ENCODE results near the gene PEAK3. TPM values are rescaled to one million over a fixed set of nuclear protein-coding genes. Genes with fewer than 3 reads are reported as not detected.

PEAK3 gene
- total and polyA plus RNA-seq, 9 of the 15 experiments (the other 6 are each of a cell fraction or from before 2014, with no cell fraction given) = 0.07 to 0.40 TPM; not detected in 7

- ChIA-PET CTCF (ENCODE audit: low intra/inter-chr PET ratio) (no interaction called here), POLR2A (interaction anchor here (0.6 to 4.8 kb wide), 6 partner anchors 20 to 394 kb away, joined by 3 to 86 read pairs (median 4); no protein-coding TSS in a partner anchor)
- peaks cover 19% of the 10 kb centered on the region for H3K9me1 ChIP-seq (ENCODE audit: control insufficient read depth, insufficient read depth, low read length)
- no peak for DNase-seq (ENCODE audit: extremely low read depth in 1 of 4, low spot score in 3 of 4)
- no peak for ATAC-seq
- FAIRE-seq = no peak
- H3K79me2 ChIP-seq (ENCODE audit: control insufficient read depth, insufficient read depth, low read length) = peaks cover 77% of the 10 kb centered on the region
- no peaks in the 10 kb centered on the region for H3K27me3 ChIP-seq (ENCODE audit: control insufficient read depth in 2 of 2, insufficient read depth in 2 of 2, low read length in 2 of 2)
- in situ Hi-C loops (cut with MboI) (no loop called here), intact Hi-C loops (cut with micrococcal nuclease) (no loop called here)
- H3K4me1 ChIP-seq (replicated peaks in 1 of 2; ENCODE audit: control insufficient read depth in 2 of 2, insufficient read depth in 2 of 2, low read length in 2 of 2) = peaks cover 28 to 60% of the 10 kb centered on the region in 2 experiments
- H3K36me3 ChIP-seq (ENCODE audit: control insufficient read depth, insufficient read depth, low read length) = peaks cover 74% of the 10 kb centered on the region; the same call in 2 of the 3 replicates
- no peaks in the 10 kb centered on the region for H3K9me3 ChIP-seq (replicated peaks; ENCODE audit: control insufficient read depth, insufficient read depth, low read depth, low read length)
- H3K27ac ChIP-seq (ENCODE audit: extremely low read depth, low read depth, low read length) = peak overlapping the region; percentile 66; the same call in 1 of the 3 replicates
- no peak for TF ChIP-seq ZNF717 (CRISPR knock-in tag; IDR thresholded peaks at IDR 0.05)
- TF ChIP-seq ZBTB5 (IDR thresholded peaks at IDR 0.05) = no peak
- no peak for TF ChIP-seq FIP1L1 (IDR thresholded peaks at IDR 0.05; ENCODE audit: low read depth, low read length, poor library complexity, severe bottlenecking)
- TF ChIP-seq ARID1B (IDR thresholded peaks at IDR 0.05) = no peak
- no peak for TF ChIP-seq ELF2 (CRISPR knock-in tag; IDR thresholded peaks at IDR 0.05)
- TF ChIP-seq RBFOX2 (IDR thresholded peaks at IDR 0.05; ENCODE audit: low read depth, low read length) = peak; percentile 45
- TF ChIP-seq CCNT2 (IDR thresholded peaks at IDR 0.05; ENCODE audit: borderline replicate concordance, extremely low read depth, insufficient read length, low read depth, low read length) = no peak
- 0 out of 2 replicates have a peak, but pooled peaks have one; percentile 11 for TF ChIP-seq POLR2A (conservative IDR thresholded peaks at IDR 0.05)
- TF ChIP-seq ZFP91 (CRISPR knock-in tag; IDR thresholded peaks at IDR 0.05) = 0 out of 2 replicates have a peak, but pooled peaks have one; percentile 2
- no peak for TF ChIP-seq ZNF511 (CRISPR knock-in tag; IDR thresholded peaks at IDR 0.05)
- no peak for TF ChIP-seq IRF1 (CRISPR knock-in tag; IDR thresholded peaks at IDR 0.05; ENCODE audit: borderline replicate concordance)
- no peak for TF ChIP-seq MYC (IDR thresholded peaks at IDR 0.05; ENCODE audit: low read depth, low read length)
- TF ChIP-seq MYC (CRISPR knock-in tag; IDR thresholded peaks at IDR 0.05; ENCODE audit: borderline replicate concordance, low read depth) = no peak
- TF ChIP-seq SREBF1 (IDR thresholded peaks at IDR 0.05; ENCODE audit: borderline replicate concordance, low read depth, low read length) = no peak
- no peak for TF ChIP-seq PTBP1 (IDR thresholded peaks at IDR 0.05; ENCODE audit: low read depth, low read length)
- BruUV-seq (replicated peaks) = no TSS peak
- H3K4me2 ChIP-seq (ENCODE audit: insufficient read depth, low read length) = peak overlapping the region; percentile 94
- WGBS (ENCODE audit: insufficient coverage, low coverage, missing lambda C conversion rate) = 68% methylated on average over 40 of the region's 41 CpGs
- H3K4me3 ChIP-seq = peak overlapping the region; percentile 97; the same call in 1 of the 2 replicates
- peaks cover 56% of the 10 kb centered on the region for H4K20me1 ChIP-seq (replicated peaks; ENCODE audit: control insufficient read depth, insufficient read depth, low read length)
- no peak overlapping the region for H2AFZ ChIP-seq (ENCODE audit: low read depth, low read length)
- peak overlapping the region; percentile 90 to 93; a peak in 3 of 4 replicates for H3K9ac ChIP-seq (ENCODE audit: insufficient read depth in 1 of 2, low read depth in 2 of 2, low read length in 2 of 2)
Measured at GRCh38 chr19:2240881-2241760, 40.9 kb downstream of the PEAK3 start.
